GM12878 (cell line): ENCODE data around the gene MGRN1.

ENCODE experiments used
- BACH1 ChIP-seq: fragments of 450-650 bp; IDR thresholded peaks from 2 replicates; pipeline ENCODE4 v1.6.1; 2017; ENCODE audit warnings: mild to moderate bottlenecking, borderline replicate concordance
- KDM1A ChIP-seq: fragments of 200-600 bp; sonication (generic); IDR thresholded peaks from 2 replicates; pipeline ENCODE4 v1.6.1; 2016; ENCODE audit warnings: borderline replicate concordance
- WRNIP1 ChIP-seq: IDR thresholded peaks from 2 replicates; pipeline ENCODE4 v1.6.1; 2011; ENCODE audit warnings: low read depth, low read length, improper control_type of control experiment, borderline replicate concordance
- YY1 ChIP-seq: IDR thresholded peaks from 2 replicates; pipeline ENCODE4 v1.6.1; 2011; ENCODE audit warnings: low read depth, mild to moderate bottlenecking, low read length
- ZBED1 ChIP-seq: IDR thresholded peaks from 2 replicates; pipeline ENCODE4 v1.6.1; 2016; ENCODE audit warnings: borderline replicate concordance
- TF ChIP-seq, protein P1 (sequence below): IDR thresholded peaks from 2 replicates; pipeline ENCODE4 v1.6.1; 2012; ENCODE audit warnings: low read length, inconsistent platforms
- TF ChIP-seq, protein P2 (sequence below), 3 experiments: IDR thresholded peaks in 2 of 3; conservative IDR thresholded peaks in 1 of 3; 2 replicates each; pipeline ENCODE4 v1.5.1; 2011; ENCODE audit warnings: low read depth in 3 of 3, low read length in 3 of 3, mild to moderate bottlenecking in 3 of 3, control low read depth in 2 of 3, moderate library complexity in 2 of 3, inconsistent platforms in 1 of 3, mixed read lengths in 1 of 3; ENCODE audit not compliant: control insufficient read depth in 2 of 3, insufficient read depth in 1 of 3; ENCODE audit errors: extremely low read depth in 1 of 3

DNA sequence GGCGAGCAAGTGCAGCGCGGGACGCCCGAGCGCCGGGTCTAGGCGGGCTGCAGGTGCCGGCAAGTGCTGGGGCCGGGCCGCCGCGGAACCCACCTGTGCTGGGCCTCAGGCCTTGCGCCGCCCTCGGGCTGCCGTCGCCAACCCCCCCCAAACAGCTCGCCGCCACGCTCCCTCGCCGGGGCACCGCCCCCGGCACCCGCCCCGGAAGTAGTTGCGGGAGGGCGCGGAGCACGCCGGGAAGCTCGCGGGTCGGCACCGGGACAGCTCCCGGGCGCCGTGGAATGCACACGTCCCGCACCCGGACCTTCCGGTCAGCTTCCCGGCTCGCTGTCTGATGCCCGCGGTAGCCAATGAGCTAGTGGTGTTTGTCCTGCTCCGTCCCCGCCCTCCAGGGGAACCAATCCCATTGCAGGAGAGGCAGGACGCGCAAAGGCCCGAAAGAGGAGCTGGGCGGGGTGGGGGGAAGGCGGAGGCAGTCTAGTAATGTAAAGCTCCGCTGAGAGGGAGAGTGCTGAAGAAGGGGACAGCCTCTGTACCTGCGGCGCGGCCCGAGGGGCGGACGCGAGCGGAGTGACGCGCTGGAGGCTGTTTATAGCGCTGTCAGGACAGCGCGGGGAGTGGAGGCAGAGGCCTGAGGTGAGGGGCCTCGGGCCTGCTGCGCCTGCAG, 109.6 kb downstream of the MGRN1 start, which contains the start of the genes ANKS3 and DNAAF8:
- TF ChIP-seq BACH1 (peak; percentile 71), KDM1A (no peak), YY1 (peak; percentile 48; the same call in 1 of the 2 replicates), ZBED1 (no peak), WRNIP1 (no peak)
- TF ChIP-seq, protein P1, sequence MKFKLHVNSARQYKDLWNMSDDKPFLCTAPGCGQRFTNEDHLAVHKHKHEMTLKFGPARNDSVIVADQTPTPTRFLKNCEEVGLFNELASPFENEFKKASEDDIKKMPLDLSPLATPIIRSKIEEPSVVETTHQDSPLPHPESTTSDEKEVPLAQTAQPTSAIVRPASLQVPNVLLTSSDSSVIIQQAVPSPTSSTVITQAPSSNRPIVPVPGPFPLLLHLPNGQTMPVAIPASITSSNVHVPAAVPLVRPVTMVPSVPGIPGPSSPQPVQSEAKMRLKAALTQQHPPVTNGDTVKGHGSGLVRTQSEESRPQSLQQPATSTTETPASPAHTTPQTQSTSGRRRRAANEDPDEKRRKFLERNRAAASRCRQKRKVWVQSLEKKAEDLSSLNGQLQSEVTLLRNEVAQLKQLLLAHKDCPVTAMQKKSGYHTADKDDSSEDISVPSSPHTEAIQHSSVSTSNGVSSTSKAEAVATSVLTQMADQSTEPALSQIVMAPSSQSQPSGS: no peak
- TF ChIP-seq, protein P2, sequence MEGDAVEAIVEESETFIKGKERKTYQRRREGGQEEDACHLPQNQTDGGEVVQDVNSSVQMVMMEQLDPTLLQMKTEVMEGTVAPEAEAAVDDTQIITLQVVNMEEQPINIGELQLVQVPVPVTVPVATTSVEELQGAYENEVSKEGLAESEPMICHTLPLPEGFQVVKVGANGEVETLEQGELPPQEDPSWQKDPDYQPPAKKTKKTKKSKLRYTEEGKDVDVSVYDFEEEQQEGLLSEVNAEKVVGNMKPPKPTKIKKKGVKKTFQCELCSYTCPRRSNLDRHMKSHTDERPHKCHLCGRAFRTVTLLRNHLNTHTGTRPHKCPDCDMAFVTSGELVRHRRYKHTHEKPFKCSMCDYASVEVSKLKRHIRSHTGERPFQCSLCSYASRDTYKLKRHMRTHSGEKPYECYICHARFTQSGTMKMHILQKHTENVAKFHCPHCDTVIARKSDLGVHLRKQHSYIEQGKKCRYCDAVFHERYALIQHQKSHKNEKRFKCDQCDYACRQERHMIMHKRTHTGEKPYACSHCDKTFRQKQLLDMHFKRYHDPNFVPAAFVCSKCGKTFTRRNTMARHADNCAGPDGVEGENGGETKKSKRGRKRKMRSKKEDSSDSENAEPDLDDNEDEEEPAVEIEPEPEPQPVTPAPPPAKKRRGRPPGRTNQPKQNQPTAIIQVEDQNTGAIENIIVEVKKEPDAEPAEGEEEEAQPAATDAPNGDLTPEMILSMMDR (IDR thresholded peaks at IDR 0.05 in 2 of 3, conservative IDR thresholded peaks at IDR 0.05 in 1 of 3; ENCODE audit: control insufficient read depth in 2 of 3, extremely low read depth in 1 of 3, insufficient read depth in 1 of 3, low read depth in 3 of 3, low read length in 3 of 3): no peak
